HG02588 (cell line): ENCODE measurements around the gene CARD9.

Experiments
- ATAC-seq: cut with Tn5 transposase; IDR thresholded peaks from one replicate; pipeline ENCODE4 v1.9.1; 2021; ENCODE audit warnings: mild to moderate bottlenecking, moderate library complexity; ENCODE audit not compliant: unreplicated experiment

The CARD9 gene

DNA sequence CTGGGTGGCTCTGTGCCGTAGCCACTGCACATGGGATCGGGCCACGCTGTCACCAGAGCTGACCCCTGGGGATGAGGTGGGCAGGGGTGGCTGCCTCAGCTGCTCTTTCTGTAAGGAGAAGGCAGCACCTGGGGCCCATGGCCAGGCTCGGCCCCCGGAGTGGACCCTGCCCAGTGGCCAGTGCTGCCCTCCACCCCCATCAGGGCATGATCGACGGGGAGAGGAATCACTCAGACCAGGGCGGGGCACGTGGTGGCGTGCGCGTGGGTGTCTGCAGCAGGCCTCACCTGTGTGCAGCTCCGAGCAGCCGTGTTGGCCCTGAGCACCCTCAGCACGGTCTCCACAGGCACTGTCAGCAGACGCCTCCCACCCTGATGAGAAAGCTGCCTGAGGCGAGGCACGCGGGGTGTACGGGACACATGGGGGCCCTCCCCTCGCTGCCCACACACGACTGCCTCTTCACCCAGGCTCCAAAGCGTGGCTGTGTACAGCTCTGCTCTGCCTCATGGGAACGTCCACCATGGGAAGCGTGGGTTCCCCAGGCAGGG lies 8.6 kb upstream of the CARD9 start:
- no peak for ATAC-seq

DNA sequence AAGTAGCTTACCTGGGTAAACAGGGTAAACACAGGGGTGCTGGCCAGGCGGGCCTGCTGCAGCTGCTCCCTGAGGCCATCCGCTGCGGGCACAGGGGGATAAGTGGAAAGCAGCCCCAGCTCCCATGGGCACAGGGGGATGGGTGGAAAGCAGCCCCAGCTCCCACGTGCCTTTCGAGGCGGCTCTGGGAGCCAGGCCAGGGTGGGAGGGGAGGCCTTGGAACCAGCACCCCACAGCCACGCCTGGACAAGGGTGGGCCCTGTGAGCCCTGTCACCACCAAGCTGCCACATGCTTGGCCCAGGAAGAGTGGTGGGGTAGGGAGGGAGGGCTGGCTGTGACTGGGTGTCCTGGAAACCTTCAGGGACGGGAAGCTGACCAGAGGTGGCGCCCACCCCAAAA lies 7.8 kb upstream of the CARD9 start:
- no peak for ATAC-seq

DNA sequence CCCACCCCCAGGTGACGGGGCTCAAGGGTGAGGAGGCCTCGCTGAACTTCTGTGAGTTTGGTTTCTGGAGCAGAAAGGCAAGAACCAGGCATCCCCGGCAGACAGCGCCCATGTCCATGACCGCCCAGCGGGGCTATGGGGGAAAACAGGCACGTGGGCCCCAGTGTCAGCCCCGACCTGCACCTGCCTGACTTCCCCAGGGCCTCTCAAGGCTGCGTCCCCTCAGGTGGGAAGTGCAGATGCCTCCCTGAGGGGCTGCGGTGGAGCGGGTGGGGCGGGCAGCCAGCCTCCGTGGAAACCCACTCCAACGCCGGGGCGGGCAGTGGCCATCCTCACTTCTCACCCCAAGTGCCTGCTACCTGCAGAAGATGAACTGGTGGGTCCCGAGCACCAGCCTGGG lies 6.9 kb upstream of the CARD9 start:
- ATAC-seq: no peak

DNA sequence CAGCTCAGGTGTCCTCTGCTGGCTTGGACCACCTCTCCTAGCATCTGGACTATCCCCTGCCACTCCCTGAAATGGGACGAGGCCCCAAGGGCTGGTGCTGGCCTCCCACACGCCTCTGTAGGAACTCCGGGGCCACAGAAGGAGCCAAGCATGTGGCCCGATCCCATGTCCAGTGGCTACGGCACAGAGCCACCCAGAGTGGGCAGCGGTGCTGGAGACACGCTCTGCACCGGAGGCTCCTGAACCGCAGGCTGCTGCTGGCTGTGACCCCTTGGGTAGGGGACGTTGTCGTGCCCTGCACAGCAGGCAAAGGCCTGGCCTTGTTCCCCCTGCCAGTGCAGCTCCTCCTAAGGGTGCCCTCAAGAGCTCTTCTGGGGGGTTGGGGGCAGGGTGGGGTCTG lies 6.4 kb upstream of the CARD9 start:
- ATAC-seq: no peak

DNA sequence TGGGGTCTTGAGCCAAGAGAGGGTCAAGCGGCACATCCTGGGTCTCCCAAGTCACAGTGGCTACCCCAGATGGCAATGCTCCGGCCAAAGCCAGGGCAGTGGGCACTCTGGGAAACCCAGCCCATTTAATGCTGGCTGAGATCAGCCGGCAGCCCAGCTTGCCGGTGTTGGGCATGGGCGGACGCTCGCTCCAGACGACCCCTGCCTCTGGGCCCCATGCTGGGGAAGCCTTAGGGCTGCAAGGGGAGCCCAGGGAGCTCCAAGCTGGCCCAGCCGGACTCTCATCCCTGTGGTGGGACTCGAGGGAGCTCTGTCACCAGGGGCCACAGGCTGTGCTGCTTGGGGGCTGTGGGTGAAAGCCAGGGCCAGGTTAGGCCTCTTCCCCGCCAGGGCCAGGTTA lies 5.9 kb upstream of the CARD9 start:
- ATAC-seq: no peak

DNA sequence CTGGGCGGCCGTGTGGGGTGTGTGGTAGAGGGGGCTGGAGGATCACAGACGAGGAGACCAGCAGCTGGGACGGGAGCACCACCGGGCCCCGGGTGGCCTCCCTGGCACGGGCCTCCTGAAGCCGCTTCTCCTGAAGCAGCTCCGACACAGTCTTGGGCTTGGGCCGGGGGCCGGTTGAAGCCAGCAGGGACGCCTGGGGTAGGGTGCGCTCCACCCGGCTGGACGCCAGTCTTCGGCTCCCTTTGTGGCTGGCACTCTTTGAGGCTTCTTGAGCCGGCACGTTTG lies 5.5 kb upstream of the CARD9 start:
- no peak for ATAC-seq

DNA sequence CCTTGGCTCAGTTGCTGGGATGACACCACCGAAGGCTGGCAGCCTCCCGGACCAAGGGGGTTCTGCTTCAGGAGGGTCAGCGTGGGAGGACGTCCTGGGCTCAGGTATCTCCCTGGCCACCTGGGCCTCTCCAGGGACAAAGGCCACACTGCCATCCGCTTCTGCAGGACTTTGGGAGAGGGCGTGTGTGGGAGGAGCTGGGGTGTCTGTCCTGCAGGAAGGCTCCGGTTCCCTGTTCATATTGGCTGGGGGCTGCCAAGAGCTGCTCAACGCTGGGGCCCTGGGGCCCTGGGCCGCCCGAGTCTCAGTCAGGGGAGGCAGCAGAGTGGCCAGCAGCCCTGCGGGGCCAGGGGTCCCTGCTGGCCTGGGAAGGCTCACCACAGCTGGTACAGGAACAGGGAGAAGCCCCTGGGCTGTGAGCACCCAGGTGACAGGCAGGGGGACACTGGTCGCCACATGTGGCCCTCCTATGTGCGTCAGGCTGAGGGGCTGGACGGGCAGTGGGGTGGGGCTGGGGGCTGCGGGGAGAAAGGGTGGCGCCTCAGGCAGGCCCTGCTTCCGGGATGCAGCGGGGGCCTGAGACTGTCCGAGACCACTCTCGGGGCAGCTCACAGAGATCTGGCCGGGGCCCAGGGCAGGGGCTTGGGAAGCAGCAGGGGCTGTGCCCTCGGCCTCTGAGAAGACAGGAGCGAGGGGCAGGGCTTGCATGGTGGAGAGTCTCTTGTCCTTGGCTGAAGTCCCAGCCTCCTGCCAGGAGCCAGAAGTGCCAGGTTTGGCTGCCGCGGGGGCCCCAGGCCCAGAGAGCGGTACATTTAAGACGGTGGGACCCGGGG lies 4.9 kb upstream of the CARD9 start:
- no peak for ATAC-seq

DNA sequence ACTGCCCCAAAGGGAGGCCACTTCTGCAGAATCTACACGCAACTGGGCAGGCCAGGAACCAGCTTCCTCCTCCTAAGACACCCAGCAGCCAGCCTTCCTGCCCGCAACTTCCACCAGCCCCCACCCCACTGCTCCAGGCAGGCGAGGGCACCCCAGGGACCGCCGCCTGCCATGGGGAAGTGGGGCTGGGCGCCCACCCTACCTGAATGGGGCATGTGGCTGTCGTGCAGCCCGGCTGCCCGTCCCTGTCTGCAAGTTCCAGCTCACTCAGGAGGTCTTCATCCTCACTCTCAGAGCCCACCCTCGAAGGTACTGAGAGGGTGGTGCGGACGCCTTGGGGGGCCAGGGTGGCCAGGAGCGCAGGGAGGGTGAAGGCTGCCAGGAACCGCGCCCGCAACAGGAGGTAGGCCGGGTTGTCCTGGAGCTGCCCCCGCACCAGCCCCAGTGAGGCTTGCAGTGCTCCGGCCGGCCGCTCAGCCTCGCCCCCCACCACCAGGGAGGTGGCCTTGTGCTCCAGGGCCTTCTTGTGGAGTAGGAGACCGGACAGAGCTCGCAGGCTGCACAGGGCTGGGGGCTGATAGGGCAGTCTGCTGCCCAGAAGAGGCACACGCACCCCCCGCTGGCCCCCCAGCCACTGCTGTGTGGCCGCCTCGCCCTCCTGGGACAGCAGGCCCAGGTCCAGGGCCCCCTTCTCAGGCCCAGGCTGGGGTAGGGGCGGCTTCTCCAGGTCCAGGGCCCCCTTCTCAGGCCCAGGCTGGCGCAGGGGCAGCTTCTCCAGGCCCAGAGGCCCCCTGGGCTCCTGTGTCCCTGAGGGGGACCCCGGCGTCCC lies 4.1 kb upstream of the CARD9 start:
- ATAC-seq: no peak

DNA sequence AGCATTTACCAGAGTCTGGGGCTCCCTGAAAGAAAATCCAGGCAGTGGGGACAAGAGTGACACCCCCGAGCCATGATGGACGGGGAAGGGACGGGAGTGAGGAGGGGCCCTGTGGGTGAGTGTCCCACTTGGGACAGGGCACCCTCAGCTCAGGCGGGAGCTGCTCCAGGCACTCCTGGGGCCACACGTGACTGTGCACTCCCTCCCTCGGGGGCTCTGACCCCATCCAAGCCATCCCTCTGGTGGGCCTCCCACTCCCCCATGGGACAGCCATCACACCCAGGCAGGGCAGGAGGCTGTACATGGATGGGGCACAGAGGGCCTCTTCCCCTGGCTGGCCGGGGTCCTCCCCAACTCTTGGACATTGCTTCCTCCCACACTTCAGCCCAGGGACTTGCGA lies 3.0 kb upstream of the CARD9 start:
- ATAC-seq: no peak

DNA sequence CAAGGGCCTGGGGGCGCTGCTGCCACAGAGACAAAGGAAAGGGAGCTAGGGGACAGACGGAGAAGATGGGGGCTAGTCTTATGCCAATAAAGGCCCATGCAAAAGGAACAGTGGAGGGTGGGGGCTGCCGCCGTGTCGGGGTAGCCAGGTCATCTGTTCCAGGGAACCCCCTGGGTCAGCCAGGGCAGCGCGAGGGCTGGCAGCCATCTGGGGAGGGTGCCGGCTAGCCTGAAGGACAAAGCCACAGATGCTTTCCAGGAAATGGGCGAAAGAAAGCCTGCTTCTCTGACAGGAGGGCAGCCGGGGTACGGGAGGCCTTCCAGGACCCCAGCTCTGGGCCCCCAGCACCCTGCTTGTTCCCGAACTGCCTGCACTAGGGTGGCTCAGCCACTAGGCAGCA lies 1.6 kb upstream of the CARD9 start:
- ATAC-seq: no peak

DNA sequence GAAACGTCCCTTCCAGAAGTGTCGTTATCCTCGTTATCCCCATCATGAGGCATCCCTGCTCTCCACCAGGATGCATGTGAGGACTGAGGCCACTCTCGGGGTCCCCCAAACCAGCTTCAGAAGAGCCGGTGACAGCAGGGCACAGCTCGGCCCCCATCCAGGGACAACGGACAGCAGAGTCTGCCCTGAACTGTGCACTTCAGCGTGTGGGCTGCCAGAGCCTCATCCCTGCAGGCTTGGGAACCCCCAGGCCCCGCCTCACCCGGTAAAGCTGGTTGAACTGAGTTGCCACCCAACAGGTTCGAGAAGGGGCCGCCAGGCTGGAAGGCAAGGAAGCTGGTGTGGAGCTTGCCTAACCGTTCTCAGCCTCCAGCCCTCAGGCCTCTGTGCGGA lies 710 bp upstream of the CARD9 start:
- no peak for ATAC-seq

DNA sequence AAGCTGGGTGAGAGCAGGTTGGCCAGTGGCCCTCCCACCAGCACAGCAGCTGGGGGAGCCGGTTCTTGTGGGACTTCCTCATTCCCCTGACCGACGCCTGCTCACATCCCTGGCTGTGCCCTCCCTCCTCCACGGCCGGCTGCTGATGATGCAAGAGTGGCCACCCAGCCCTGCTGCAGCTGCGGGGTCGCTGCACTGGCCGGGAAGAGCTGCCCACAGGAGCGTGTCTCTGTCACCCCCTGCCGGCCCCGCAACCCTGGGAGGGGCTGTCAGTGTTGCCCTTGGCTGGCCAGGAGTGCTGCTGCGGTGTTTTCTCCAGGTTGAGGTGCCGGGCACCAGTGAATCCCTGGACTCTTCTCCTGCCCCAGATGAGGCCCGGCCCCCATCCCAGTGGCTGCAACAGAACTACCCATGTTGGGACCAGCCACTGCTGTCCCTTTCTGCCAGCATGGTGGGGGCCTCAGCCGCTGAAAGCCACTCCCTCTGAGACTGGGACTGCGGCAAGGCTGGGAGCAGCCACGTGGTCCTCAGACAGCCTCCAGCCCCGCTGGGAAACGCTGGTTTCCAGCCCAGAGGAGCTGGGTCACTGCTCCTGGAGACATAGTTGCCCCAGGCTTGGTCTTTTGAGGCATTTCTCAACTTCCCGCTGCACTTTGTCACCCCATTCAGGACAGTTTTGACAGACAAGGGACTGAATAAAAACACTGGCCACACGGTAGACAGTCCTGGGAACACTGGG lies 739 bp downstream of the CARD9 start:
- ATAC-seq: no peak

DNA sequence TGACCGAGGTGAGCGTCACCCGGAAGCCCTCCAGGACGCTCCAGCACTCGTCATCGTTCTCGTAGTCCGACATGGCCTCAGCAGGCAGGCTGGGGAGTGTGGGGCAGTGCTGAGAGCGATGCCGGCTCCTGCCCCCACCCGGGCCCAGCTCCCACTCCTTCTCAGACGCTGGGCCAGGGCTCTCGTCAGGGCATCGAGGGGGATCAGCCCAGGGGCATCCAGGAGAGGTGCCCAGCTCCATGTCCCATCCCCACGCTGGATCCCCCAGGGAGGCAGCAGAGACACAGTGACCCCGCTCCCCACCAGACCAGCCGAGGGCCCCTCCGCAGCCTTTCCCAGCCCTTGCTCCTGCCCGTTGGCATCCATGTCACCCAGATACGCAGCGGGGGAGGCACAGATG lies 1.5 kb downstream of the CARD9 start:
- ATAC-seq: no peak

DNA sequence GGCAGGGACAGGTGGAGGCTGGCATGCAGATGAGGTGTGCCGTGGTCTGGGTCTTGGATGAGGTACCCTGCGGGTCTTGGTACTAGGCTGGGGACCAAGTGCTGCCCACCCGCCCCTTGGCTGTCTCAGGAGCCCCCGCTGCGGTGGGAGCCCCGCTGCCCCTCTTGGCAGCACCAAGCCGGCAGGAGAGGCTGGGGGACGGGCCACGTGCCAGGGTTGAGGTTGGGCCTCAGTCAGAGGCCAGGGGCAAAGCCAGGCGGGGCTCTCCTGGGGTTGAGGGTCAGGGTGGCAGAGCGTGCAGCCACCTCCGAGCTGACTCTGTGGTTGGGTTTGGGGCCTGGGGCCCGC lies 2.0 kb downstream of the CARD9 start:
- ATAC-seq: no peak

DNA sequence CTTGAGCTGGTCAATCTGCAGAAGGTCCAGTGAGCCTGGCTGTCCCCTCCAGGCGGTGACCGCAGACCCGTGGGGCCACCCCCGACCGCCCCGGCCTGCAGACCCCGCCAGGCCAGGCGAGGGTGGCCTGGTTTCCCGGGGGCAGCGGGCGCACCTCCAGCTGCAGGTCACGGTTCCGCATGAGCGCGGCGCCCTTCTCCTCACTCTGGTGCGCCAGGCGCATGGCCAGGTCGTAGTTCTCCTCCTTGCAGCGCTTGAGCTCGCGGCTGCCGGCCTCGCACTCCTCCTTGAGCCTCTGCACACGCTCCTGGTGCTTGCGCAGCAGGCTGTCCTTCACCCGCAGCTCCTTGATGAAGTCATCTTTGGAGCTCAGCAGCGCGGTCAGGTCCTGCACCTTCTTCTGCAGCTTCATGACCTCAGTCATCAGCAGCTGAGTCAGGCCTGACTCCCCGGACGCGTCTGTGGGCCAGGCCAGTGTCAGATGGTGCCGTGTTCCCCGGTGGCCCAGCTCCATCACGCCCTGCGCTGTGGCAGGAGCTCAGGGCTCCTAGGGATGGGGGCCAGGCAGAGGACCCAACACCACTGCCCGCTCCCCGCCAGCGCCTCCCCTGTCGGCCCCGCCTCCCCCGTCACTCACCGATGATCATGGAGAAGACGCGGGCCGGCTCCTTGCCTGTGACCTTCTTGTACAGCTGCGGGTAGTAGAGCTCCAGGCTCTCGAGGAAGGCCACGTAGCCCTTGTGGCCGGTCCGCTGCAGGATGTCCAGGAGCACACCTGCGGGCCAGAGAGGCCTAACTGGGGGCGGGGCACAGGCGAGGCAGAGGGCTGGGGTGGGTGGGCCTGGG lies 2.6 kb downstream of the CARD9 start:
- no peak for ATAC-seq

DNA sequence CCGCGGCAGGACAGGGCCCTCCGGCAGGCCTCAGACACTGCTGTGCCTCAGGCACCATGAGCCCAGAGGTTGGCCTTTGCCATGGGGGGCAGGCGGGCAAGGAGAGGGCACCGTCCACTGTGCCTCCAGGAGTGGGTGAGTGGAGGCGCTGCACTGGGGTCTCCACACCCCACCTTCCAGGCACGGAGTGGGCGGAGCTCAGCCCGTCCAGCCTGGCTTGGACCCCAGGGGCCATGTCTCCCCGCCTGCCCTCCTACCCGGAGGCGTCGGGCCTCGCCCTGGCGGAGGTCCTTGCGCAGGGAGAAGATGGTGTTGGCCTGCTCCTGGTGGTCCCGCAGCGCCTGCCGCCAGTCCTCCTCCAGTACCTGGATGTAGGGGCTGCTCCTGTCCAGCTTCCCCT lies 3.4 kb downstream of the CARD9 start:
- ATAC-seq: no peak

DNA sequence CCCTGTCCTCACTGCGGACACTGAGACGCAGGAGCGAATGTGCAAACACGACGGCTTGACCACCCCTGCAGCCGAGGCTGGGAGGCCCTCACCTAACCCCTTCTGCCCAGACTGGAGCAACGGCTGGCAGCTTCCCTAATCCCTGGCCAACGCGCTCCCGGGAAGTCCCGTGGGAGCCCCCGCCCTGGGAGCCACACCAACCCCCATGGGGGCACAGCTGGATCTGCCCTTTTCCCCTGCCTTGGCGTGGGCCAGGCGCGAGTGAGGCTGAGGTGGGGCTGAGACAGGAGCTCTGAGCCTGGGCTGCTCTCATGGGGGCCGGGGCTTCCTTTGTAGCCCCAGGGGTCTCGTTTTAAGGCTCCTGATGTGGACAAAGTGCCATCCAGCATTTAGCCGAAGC lies 5.3 kb downstream of the CARD9 start:
- ATAC-seq: no peak

DNA sequence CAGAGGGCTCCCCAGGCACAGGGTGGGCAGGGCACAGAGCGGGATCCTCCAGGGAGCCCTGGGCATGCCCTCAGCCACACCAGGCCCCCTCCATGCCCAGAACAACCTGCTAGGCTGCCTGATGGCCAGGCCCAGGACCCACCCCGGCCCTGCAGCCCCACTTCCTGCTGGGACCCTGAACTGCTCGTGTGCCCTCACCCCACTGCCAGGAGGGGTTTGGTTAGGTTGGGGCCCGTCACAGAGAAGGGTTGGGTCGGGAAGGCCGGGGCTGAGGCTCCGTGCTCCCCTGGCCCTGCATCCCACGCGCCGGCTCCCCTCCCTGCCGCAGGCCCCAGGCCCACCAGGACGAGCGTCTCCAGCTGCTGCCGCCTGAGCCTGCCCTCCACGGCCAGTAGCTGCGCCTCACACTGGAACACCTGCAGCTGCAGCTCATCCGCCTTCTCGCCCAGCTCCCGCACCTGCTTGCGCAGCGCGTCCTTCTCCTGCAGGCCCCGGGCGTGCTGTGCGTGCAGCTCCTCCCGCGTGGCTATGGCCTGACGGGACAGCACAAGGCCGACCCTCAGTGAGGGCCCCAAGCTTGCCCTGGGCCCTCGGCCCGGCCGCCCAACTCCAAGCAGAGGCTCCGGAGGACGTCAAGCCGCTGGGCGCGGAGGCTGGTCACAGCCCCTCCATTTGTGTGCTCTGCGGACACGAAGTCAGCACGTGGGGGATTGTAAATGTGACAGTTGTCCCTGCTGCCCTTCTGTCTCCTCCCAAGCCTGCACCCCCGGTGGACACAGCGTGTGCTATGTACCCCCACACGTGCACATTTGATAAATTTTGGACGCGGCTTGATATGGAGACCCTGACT lies 5.9 kb downstream of the CARD9 start:
- no peak for ATAC-seq

DNA sequence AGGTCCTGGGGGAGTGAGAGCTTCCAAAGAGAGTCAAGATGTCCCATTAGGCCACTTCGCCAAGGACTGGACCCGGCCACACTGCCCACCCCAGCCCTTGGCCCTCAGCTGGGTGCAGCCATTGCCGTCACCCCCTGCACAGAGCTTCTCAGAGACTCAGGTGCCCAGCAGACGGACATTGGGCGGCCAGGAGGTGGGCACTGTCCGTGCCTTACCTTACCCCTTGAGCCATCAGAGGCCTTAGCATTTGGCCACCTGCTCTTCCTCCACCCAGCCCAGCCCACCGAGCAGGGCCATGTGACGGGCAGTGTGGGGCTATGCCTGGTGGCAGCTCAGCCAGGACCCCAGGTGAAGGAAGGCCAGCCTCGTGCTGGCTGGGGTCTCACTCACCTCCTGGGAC lies 6.6 kb downstream of the CARD9 start:
- no peak for ATAC-seq

DNA sequence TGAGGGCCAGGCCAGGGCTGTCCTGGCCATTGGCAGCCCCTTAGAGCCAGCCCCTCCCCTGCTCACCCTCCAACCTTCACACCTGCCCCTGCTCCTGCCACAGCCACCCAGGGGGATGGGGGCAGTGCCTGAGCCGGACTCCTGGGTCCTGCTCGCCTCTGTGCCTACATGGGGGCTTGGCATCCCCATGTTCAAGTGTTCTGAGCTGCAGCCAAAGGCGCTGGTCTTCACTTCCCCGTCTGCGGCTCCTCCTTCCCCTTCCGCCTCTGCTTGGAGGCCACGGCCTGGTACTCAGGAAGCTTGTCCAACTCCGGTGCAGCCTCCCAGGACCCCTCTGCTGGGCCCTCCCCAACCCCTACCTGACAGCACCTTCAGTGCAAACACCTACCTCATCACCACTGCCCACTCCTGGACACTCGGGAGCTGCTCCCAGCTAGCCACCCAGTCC lies 7.7 kb downstream of the CARD9 start:
- no peak for ATAC-seq
